ENCODE measurements around the gene JOSD1. TPM values are rescaled to one million over a fixed set of nuclear protein-coding genes. Genes with fewer than 3 reads are reported as not detected.

The JOSD1 gene
- total and polyA plus RNA-seq, 10 of the 15 experiments (the other 5 are each of a cell fraction or from before 2014, with no cell fraction given): 6.2 to 54.6 (median 40.5) TPM

GRCh38 chr22:38689651-38690050, 11.1 kb downstream of the JOSD1 start:
- ChIA-PET CTCF (interaction anchor here (0.6 kb wide), 1 partner anchor 40 kb away, joined by 3 read pairs; no protein-coding TSS in a partner anchor), SMC1A (ENCODE audit: uncharacterized antibody, unreplicated experiment) (interaction anchor here (1.3 kb wide), 1 partner anchor 17 kb away, joined by 4 read pairs; no protein-coding TSS in a partner anchor), POLR2A (interaction anchor here (1.0 kb wide), 1 partner anchor 9 kb away, joined by 5 read pairs; no protein-coding TSS in a partner anchor), RAD21 (ENCODE audit: unreplicated experiment) (no interaction called here)
- no peaks in the 10 kb centered on the region; the same call in 1 of the 2 replicates for H3K4me1 ChIP-seq (ENCODE audit: control insufficient read depth, insufficient read depth, low read length)
- TF ChIP-seq TCF7 (IDR thresholded peaks at IDR 0.05; ENCODE audit: borderline replicate concordance) (no peak), RAD51 (IDR thresholded peaks at IDR 0.05) (no peak), BACH1 (IDR thresholded peaks at IDR 0.05; ENCODE audit: borderline replicate concordance) (no peak), SPI1 (IDR thresholded peaks at IDR 0.05; ENCODE audit: borderline replicate concordance, insufficient read depth, low read depth, low read length) (no peak), E4F1 (IDR thresholded peaks at IDR 0.05; ENCODE audit: borderline replicate concordance, partially characterized antibody) (no peak), PBX3 (IDR thresholded peaks at IDR 0.05; ENCODE audit: insufficient replicate concordance, low read depth, low read length) (no peak), SREBF2 (IDR thresholded peaks at IDR 0.05; ENCODE audit: low read length) (no peak), IRF4 (IDR thresholded peaks at IDR 0.05; ENCODE audit: low read depth, low read length) (no peak), RB1 (IDR thresholded peaks at IDR 0.05; ENCODE audit: borderline replicate concordance) (no peak), RCOR1 (conservative IDR thresholded peaks at IDR 0.05; ENCODE audit: low read depth, low read length) (no peak), SMAD5 (IDR thresholded peaks at IDR 0.05; ENCODE audit: low read depth) (no peak), SMARCA5 (IDR thresholded peaks at IDR 0.05) (no peak)
- intact Hi-C loops (cut with micrococcal nuclease; ENCODE audit: unreplicated experiment) (no loop called here), in situ Hi-C loops (cut with MboI) (no loop called here)
- H3K9me3 ChIP-seq (replicated peaks; ENCODE audit: control insufficient read depth, insufficient read depth, low read length): no peaks in the 10 kb centered on the region
- no peak for ATAC-seq
- BruUV-seq (replicated peaks): no TSS peak
- no peak overlapping the region for H2AFZ ChIP-seq (ENCODE audit: control insufficient read depth, low read depth, low read length)
- no peaks in the 10 kb centered on the region for H4K20me1 ChIP-seq (ENCODE audit: control insufficient read depth, insufficient read depth)
- peaks cover 1% of the 10 kb centered on the region for H3K79me2 ChIP-seq (ENCODE audit: control insufficient read depth, insufficient read depth, low read length)
- no peak overlapping the region for H3K27ac ChIP-seq (ENCODE audit: control insufficient read depth, insufficient read depth)
- H3K4me2 ChIP-seq (ENCODE audit: control insufficient read depth, insufficient read depth): no peak overlapping the region
- H3K4me3 ChIP-seq: no peak overlapping the region
- WGBS (ENCODE audit: insufficient coverage, insufficient replicate concordance, low lambda C conversion rate, missing lambda C conversion rate): 100% methylated on average over 1 of the region's 1 CpG
- H3K9ac ChIP-seq (ENCODE audit: control insufficient read depth, insufficient read depth, low read length): no peak overlapping the region
- H3K27me3 ChIP-seq (replicated peaks in 1 of 2; ENCODE audit: control insufficient read depth in 2 of 2, insufficient read depth in 2 of 2, low read length in 1 of 2): no peaks in the 10 kb centered on the region
- DNase-seq (ENCODE audit: low read depth, low spot score): no peak
- peaks cover 9 to 13% of the 10 kb centered on the region in 2 experiments; a peak in 3 of 4 replicates for H3K36me3 ChIP-seq (ENCODE audit: control insufficient read depth in 2 of 2, insufficient read depth in 2 of 2, low read length in 1 of 2)
- FAIRE-seq: no peak
